T-helper 17 cell (primary cell): Measurements from ENCODE around the gene FOSL2. TPM values are rescaled to one million over a fixed set of nuclear protein-coding genes. Genes with fewer than 3 reads are reported as not detected.
A peak's percentile ranks its signal among the peaks of the same experiment; 100 is the strongest.

Source experiments
- ATAC-seq: fragments of 150-1000 bp; cut with Tn5 transposase; 2 replicates; pipeline ENCODE4 v1.10.0; 2021; ENCODE audit warnings: mild to moderate bottlenecking, moderate library complexity
- DNase-seq, 3 donors: peaks; one replicate each; pipeline versions ENCODE4 v3.0.0 to v3.0.0-alpha.2; 2020 to 2021
- H3K9me3 ChIP-seq: one replicate; pipeline ENCODE4 v1.7.0; 2013; ENCODE audit warnings: low read length, mild to moderate bottlenecking; ENCODE audit not compliant: control insufficient read depth, poor library complexity, severe bottlenecking
- H3K27ac Mint-ChIP-seq: one replicate; pipeline ENCODE4 v1.8.0; 2022; ENCODE audit warnings: mild to moderate bottlenecking, moderate library complexity, mixed read lengths
- H3K27me3 Mint-ChIP-seq: one replicate; pipeline ENCODE4 v1.8.0; 2022; ENCODE audit warnings: mixed read lengths
- H3K36me3 Mint-ChIP-seq: one replicate; pipeline ENCODE4 v1.8.0; 2022; ENCODE audit warnings: low read depth, mixed read lengths
- H3K4me1 Mint-ChIP-seq: one replicate; pipeline ENCODE4 v1.8.0; 2022; ENCODE audit warnings: mild to moderate bottlenecking, mixed read lengths
- H3K4me3 Mint-ChIP-seq: one replicate; pipeline ENCODE4 v1.8.0; 2022; ENCODE audit warnings: mild to moderate bottlenecking, moderate library complexity, mixed read lengths
- total RNA-seq, 4 donors: library from RNA in 2 of 4; stranded (reverse) in 2 of 4; gene quantifications; one replicate each; pipeline ENCODE4 v1.2.3 and lab custom pipeline; 2022 to 2026

The FOSL2 gene
- total RNA-seq, 2 donors from 2014 or later, result 114 to 153 TPM

DNA sequence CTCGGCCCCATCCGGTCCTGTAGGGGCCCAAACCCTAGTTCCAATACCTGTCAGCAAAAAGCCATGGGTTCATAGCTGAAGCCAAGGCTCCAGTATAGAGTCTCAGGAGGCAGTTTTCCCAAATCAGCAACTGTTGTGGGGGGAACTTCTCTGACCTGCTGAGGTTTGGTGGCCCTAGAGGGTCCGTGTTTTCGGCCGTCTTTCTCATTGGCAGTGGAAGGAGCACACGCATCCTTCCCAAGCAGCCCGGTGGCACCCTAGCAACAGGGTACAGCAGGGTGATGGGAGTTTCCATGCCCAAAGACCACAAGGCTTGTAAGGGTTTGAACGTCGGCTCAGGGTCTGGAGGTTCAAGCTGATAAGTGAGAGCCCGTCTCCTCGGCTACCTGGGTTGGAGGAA lies 6.6 kb downstream of the FOSL2 start:
- Mint-ChIP-seq H3K4me1 (peaks cover 33% of the 10 kb centered on the region), H3K27ac (no peak overlapping the region), H3K36me3 (peaks cover 2% of the 10 kb centered on the region), H3K4me3 (no peak overlapping the region), H3K27me3 (no peaks in the 10 kb centered on the region)
- ATAC-seq, result no peak
- no peak for DNase-seq
- no peaks in the 10 kb centered on the region for H3K9me3 ChIP-seq

DNA sequence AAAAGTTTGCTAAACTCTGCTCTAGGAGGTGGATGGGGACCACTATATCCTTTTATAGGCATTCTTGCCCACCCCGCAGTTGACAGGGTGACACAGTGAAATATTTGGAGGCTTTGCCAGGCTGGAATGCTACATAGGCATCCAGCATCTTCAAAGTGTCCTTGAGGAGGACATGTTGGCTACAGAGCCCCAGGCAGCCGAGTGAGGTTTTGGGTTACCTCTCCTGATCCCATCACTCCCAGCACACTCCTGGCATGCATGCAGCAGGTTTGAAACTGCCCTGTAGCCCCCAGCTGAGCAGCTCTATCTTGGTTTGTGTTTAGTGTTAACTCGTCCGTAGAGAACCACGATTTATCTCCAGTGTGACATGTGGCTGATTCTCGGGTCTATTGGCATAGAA lies 7.3 kb downstream of the FOSL2 start:
- Mint-ChIP-seq H3K4me1 (peaks cover 33% of the 10 kb centered on the region), H3K36me3 (peaks cover 2% of the 10 kb centered on the region)
- no peak for ATAC-seq

DNA sequence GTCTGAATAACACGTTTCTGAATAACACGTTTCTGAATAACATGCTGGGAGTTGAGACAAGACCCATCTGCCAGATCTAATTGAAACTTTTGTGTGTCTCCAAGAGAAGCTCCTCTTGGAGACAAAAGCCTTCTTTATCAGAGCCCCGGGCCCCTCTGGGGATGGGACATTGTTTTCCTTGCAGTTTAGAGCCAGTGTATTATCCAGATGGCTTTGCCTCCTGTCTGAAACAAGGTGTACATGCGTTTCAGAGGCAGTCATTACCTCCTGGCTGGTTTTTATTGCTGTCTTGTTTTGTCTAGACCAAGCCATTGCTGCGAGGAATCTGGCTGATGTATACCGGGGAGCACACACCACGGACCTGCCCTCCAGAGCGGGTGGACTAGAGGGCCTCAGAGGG lies 7.8 kb downstream of the FOSL2 start:
- peaks cover 33% of the 10 kb centered on the region for H3K4me1 Mint-ChIP-seq
- no peak overlapping the region for H3K27ac Mint-ChIP-seq
- DNase-seq, result no peak
- no peak overlapping the region for H3K4me3 Mint-ChIP-seq
- H3K9me3 ChIP-seq, result no peaks in the 10 kb centered on the region
- no peaks in the 10 kb centered on the region for H3K27me3 Mint-ChIP-seq
- no peak for ATAC-seq
- peaks cover 2% of the 10 kb centered on the region for H3K36me3 Mint-ChIP-seq

More for the DNA sequence above, 7.3 kb downstream of the FOSL2 start:
- Mint-ChIP-seq H3K27ac (no peak overlapping the region), H3K27me3 (no peaks in the 10 kb centered on the region), H3K4me3 (no peak overlapping the region)
- H3K9me3 ChIP-seq, result no peaks in the 10 kb centered on the region
- no peak for DNase-seq

DNA sequence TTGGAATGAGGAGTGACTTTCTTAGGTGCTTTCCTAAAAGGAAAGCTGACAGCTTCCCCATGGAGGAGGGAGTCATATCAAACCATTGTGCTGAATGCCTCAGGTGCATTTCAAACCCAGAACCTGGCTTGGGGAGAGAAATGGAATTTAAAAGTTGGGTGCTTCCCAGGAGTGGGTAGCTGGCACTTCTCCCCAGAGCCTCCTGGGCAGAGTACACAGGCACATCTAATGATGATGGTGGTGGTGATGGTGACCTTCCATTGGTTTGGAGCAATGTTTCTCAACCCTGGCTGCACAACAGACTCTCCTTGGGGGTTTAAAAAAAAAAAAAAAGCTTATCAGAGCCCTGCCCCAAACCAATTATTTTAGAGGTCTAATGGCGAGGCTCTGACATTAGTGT lies 8.3 kb downstream of the FOSL2 start:
- H3K9me3 ChIP-seq, result no peaks in the 10 kb centered on the region
- no peak for DNase-seq
- H3K27me3 Mint-ChIP-seq, result no peaks in the 10 kb centered on the region
- H3K27ac Mint-ChIP-seq, result no peak overlapping the region
- H3K36me3 Mint-ChIP-seq, result peaks cover 2% of the 10 kb centered on the region
- ATAC-seq, result no peak
- no peak overlapping the region for H3K4me3 Mint-ChIP-seq
- H3K4me1 Mint-ChIP-seq, result peaks cover 33% of the 10 kb centered on the region

DNA sequence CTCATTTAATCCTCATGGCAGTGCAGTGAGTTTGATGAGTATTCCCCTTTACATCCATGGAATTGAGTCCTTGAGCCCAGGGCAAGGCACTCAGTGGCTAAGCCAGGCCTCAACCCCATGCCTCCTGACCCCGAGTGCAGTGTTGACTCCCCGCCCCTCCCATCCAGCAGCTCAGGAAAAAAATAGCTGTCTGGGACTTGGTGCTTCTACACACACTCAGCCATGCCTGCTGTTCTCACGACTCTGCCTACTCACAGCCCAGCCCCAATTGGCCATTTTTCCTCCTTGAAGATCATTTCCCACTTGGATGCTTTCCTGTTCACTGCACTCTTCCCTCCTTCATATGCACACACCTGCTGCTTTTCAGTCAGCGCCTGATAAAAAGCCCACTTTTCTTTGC lies 8.8 kb downstream of the FOSL2 start:
- Mint-ChIP-seq H3K27me3 (no peaks in the 10 kb centered on the region), H3K27ac (peak overlapping the region; percentile 87), H3K36me3 (peaks cover 2% of the 10 kb centered on the region), H3K4me1 (peaks cover 36% of the 10 kb centered on the region), H3K4me3 (peak overlapping the region; percentile 56)
- no peak for ATAC-seq
- H3K9me3 ChIP-seq, result no peaks in the 10 kb centered on the region
- no peak for DNase-seq

DNA sequence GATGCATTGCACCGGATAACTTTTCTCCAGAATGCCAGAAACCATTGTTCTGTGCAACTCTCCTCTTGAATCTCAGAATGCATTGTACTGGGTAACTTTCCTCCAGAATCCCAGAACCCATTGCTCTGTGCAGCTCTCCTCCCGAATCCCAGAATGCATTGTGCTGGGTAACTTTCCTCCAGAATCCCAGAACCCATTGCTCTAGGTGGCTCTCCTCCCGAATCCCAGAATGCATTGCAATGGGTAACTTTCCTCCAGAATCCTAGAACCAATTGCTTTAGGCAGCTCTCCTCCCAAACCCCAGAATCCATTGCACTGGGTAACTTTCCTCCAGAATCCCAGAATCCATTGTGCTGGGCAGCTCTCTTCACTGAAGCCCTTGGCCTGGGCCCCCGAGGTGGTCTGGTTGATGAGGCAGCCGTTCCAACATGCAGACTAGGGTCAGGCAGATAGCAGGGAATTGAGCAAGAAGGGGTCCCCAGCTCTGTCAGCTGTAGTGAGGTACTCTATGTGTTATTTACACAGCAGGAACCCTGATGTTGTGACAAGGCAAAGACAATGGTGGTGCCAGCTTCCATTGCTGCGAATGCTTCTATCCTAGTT lies 9.4 kb downstream of the FOSL2 start:
- DNase-seq, result no peak

DNA sequence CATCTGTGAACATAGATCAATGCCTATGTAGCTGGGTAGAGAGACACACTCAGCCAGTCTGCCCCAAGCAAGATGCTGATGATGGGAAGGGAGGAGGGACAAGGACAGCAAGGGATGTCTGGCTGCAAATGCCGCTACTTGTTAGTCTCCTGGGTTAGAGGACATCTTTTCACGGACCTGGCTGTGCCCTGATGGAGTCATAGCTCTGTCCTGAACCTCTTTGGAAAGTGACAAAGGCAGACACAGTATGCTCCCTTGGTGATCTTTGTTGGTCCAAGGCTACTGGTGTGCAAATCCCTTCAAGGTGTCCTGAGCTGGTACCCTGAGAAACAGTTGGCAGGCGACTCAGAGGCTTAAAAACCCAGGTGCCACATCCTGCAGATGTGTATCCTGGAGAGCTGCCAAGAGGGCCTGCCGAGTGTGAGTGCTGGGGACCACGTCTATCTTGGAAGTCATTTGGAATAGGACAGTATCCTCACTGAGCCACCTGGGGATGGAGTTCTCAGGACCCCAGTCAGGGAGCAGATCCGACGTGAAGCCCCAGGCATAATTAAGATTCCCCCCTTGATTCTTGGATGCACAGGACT lies 10.8 kb downstream of the FOSL2 start:
- peak overlapping the region; percentile 87 for H3K27ac Mint-ChIP-seq
- no peak for DNase-seq
- H3K27me3 Mint-ChIP-seq, result no peaks in the 10 kb centered on the region
- peak overlapping the region; percentile 31 for H3K4me3 Mint-ChIP-seq
- ATAC-seq, result no peak
- H3K4me1 Mint-ChIP-seq, result peaks cover 47% of the 10 kb centered on the region
- no peaks in the 10 kb centered on the region for H3K9me3 ChIP-seq
- peaks cover 2% of the 10 kb centered on the region for H3K36me3 Mint-ChIP-seq

More for the DNA sequence above, 9.4 kb downstream of the FOSL2 start:
- ATAC-seq, result no peak
- H3K27ac Mint-ChIP-seq, result peak overlapping the region; percentile 87
- H3K36me3 Mint-ChIP-seq, result peaks cover 2% of the 10 kb centered on the region
- no peaks in the 10 kb centered on the region for H3K27me3 Mint-ChIP-seq
- H3K4me3 Mint-ChIP-seq, result peak overlapping the region; percentile 56
- peaks cover 41% of the 10 kb centered on the region for H3K4me1 Mint-ChIP-seq
- no peaks in the 10 kb centered on the region for H3K9me3 ChIP-seq

DNA sequence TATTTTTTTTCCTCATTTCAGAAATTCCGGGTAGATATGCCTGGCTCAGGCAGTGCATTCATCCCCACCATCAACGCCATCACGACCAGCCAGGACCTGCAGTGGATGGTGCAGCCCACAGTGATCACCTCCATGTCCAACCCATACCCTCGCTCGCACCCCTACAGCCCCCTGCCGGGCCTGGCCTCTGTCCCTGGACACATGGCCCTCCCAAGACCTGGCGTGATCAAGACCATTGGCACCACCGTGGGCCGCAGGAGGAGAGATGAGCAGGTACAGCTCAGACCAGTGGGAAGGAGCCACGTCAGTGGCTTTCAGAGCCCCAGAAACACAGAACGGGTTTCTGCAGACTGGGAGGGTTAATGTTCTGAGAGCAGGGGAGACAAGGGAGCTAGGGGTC lies 11.4 kb downstream of the FOSL2 start:
- H3K9me3 ChIP-seq, result no peaks in the 10 kb centered on the region
- Mint-ChIP-seq H3K27me3 (no peaks in the 10 kb centered on the region), H3K4me1 (peaks cover 53% of the 10 kb centered on the region), H3K36me3 (peaks cover 2% of the 10 kb centered on the region), H3K4me3 (peak overlapping the region; percentile 31), H3K27ac (peak overlapping the region; percentile 87)
- no peak for DNase-seq
- no peak for ATAC-seq

DNA sequence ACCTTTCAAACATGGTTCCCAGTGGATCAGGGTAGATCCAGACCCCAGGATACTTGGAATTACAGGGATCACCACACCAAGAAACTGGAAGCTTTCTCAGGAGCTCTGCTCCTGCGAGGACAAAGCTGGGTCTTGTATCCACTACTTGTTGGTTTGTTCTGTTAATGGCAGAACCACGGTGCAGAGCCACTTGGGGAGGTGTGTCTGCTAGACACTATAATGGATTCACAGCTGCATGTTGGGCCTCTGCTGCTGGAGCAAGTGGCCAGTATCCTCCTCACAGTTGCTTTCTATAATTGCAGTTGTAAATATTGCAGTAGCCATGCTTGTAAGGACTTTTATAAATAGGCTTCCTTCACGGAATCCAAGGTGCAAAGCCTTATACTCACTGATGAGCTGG lies 12.9 kb downstream of the FOSL2 start:
- ATAC-seq (no peak), DNase-seq (no peak)
- H3K9me3 ChIP-seq, result no peaks in the 10 kb centered on the region
- Mint-ChIP-seq H3K36me3 (peaks cover 2% of the 10 kb centered on the region), H3K27me3 (no peaks in the 10 kb centered on the region), H3K4me1 (peaks cover 58% of the 10 kb centered on the region), H3K4me3 (no peak overlapping the region), H3K27ac (peak overlapping the region; percentile 99)

DNA sequence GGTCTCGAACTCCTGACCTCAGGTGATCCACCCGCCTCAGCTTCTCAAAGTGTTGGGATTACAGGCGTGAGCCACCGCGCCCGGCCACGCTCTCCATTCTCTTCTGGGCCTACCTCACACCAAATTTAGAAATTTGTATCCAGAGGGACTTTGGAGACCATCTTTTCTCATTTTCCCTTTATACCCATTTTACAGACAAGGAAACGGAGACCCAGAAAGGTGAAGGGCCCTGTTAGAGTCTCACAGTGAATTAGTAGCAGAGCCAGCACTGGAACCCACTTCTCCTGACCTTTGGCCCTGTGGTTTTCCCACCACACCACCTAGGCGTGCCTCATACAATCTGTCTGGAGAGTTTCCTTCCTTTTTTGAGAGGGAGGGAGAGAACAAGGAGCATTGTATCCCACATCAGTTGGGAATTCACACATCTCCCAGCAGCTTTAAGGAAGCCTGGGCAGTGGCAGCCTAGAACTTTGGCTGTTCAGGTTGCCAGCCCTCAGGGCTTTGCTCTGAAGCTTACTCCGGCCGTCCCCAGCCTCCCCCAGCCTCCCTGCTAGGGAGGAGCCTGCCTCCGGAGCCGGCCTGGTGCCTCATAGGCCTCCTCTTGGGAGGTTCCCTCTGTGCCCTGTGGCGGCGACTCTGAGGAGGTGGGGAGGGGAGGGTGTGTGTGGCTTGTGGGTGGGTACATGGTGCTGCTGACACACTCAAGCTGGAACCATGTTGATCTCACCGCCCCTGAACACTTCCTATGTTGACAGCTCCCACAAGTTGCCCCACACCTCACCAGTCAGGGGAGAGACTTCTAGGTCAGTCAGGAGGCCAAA lies 13.8 kb downstream of the FOSL2 start:
- peaks cover 63% of the 10 kb centered on the region for H3K4me1 Mint-ChIP-seq
- H3K27ac Mint-ChIP-seq, result peak overlapping the region; percentile 99
- H3K27me3 Mint-ChIP-seq, result no peaks in the 10 kb centered on the region
- ATAC-seq (peak; percentile 64), DNase-seq (peak; percentile 32 to 52 (median 49))
- H3K9me3 ChIP-seq, result no peaks in the 10 kb centered on the region
- H3K36me3 Mint-ChIP-seq, result peaks cover 2% of the 10 kb centered on the region
- H3K4me3 Mint-ChIP-seq, result peak overlapping the region; percentile 52

DNA sequence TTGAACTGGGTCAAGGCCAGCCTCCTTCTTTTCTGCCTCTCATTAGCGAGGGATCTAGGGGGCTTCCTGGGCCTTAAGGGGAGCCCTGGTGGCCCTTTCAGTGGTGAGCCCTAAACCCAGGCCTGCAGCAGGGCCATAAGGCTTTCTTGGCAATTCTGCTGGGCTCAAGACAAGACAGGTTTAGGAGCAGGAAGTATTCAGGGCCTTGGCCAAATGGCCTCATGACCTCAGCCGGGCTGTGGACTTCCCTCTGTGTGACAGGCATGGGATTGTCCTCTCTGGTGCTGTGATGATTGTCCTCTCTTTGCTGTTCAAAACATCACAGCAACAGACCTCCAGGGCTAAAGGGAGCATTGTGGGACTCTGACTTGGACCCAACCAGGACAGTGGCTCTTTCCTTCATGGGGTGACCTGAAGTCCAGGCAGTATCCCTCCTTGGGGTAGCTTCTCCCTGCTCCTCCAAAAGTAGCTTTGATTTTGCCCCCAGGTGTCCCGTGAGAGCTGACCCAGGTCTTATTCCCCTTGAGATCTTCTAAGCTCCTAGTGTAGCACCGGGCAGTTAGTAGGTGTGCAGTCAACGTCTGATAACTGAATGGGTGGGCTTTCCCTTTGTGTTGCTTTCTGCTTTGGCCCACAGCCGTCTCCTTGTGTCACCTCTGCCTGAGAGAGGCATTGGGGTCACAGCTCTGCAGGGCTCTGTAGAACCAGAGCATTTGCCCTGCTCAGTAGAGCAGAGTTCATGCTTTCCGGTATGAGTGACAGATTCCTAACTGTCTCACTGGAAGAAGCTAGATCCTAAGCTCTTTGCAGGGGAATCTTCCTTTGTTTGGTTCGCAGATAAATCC lies 14.7 kb downstream of the FOSL2 start:
- ATAC-seq, result no peak
- H3K27me3 Mint-ChIP-seq, result no peaks in the 10 kb centered on the region
- peak overlapping the region; percentile 52 for H3K4me3 Mint-ChIP-seq
- peak overlapping the region; percentile 99 for H3K27ac Mint-ChIP-seq
- DNase-seq, result no peak
- H3K4me1 Mint-ChIP-seq, result peaks cover 56% of the 10 kb centered on the region
- no peaks in the 10 kb centered on the region for H3K9me3 ChIP-seq
- H3K36me3 Mint-ChIP-seq, result no peaks in the 10 kb centered on the region

DNA sequence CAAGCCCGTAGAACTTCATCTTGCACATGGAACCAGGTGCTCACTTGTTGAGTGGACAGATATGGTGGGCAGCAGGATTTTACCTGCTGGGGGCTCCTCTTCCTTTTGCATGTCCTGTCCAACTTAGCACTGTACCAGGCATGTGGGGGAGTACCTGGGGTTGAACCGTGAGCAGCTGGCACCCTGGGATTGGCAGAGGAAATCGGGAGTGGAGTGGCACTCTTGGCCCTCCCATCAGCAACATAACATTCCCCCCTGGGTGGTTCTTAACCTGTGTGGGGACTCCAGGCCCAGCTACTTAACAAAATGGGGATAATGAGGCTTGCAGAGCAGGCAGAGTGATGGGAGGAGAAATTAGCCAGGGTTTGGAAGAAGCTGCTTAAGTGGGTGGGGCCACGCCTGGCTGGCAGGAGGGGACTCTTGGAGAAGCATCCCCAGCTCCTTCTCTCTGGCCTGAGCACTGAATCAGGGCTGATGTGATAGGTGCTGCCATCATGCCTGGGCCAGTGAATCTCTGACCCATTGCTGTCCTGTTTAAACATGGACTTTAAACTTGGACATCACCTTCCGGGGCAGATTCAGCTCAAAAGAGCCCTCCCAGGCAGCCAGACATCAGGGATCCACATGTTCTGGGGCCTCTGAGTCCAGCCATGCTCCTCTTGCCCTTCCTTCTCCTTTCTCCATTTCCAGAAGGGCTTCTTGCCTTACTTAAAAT lies 15.5 kb downstream of the FOSL2 start:
- H3K9me3 ChIP-seq, result no peaks in the 10 kb centered on the region
- Mint-ChIP-seq H3K4me3 (peak overlapping the region; percentile 9), H3K27me3 (no peaks in the 10 kb centered on the region), H3K4me1 (peaks cover 57% of the 10 kb centered on the region), H3K27ac (peak overlapping the region; percentile 99), H3K36me3 (peaks cover 3% of the 10 kb centered on the region)
- DNase-seq (no peak), ATAC-seq (no peak)
